CD4-positive, alpha-beta T cell treated with Interferon gamma for 1 hour (primary cell): ENCODE data around the gene PIGU.

Experiments used
- DNase-seq: peaks from one replicate; pipeline ENCODE4 v3.0.0-alpha.2; 2020

Gene PIGU

DNA sequence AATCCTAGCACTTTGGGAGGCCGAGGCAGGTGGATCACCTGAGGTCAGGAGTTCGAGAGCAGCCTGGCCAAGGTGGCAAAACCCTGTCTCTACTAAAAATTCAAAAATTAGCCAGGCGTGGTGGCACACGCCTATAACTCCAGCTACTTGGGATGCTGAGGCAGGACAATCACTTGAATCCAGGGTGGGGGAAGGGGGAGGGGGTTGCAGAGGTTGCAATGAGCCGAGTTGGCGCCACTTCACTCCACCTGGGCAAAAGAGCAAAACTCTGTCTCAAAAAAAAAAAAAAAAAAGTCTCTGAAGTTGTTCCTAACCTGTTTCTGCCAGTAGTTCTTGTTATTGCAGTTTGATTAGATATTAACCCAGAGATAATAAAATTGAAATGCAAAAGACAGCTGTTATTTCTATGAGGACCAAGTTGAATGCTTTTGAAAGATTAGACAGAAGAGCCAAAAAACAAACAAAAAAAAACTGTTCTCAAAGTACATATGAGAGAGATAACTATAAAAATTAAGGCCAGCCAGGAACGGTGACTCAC, 22.6 kb downstream of the PIGU start:
- DNase-seq, result no peak

DNA sequence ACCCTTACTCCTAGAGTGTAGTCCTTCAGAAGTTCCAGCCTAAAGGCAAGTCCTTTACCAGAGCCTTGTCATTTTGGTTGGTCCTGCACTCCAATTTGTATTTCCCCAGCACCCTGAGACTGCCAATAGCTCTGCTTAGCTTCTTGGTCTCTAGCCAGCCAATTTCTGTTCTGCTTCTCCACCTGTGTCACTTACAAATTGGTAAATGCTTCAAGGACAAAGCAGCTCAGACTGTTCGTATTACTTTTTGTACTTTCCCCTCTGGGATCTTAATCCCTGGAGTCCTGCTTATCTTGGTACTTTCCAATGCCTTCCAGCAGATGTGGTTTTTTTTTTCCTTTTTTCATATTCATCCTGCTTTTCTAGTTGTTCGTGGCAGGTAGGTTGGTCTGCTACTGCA, 25.7 kb downstream of the PIGU start:
- no peak for DNase-seq

DNA sequence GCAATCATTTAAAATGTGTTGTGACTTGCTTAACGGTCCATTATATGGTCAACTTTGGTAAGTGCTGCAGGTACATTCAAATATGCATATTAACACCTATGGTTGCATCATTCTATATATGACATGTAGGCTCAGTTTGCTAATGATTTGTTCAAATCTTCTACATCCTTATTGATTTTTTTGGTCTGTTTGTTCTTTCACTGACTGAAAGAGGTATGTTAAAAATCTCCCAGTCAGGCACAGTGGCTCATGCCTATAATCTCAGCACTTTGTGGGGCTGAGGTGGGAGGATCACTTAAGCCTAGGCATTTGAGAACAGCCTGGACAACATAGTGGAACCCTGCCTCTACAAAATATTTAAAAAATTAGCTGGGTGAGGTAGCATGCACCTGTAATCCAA, 29.2 kb downstream of the PIGU start:
- no peak for DNase-seq

DNA sequence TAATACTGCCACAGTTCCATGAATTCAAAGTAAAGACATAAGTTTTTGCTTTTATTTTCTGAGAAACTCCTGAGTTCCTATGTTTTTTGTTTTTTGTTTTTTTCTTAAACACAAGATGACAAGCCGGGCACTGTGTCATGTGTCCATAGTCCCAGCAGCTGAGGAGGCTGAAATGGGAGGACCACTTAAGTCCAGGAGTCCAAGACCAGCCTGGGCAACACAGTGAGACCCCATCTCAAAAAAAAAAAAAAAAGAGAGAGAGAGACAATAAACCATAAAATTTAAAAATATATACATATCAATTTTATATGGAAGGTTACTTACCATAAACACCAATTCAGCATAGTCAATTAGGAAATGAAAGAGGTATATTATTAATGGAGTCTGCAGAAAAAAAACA, 31.9 kb downstream of the PIGU start:
- no peak for DNase-seq

- no peak for DNase-seq
Observed at GRCh38 chr20:34644345-34644744, 32.5 kb downstream of the PIGU start.

GRCh38 chr20:34643928-34644327, 33.0 kb downstream of the PIGU start:
- DNase-seq, result no peak

DNA sequence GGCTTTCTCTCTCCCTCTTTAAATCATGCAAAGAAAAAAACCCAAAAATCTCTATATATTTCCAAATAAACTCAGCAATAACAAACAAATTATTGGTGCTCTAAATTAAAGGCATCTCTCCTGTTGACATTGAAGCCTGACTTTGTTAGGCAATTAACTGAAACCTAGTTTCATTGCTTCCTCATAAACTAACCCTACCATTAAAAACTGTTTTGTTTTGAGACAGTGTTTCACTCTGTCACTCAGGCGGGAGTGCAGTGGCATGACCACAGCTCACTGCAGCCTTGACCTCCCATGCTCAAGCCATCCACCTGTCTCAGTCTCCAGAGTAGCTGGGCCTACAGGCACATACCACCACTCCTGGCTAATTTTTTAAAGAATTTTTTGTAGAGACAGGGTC, 34.9 kb downstream of the PIGU start:
- no peak for DNase-seq

DNA sequence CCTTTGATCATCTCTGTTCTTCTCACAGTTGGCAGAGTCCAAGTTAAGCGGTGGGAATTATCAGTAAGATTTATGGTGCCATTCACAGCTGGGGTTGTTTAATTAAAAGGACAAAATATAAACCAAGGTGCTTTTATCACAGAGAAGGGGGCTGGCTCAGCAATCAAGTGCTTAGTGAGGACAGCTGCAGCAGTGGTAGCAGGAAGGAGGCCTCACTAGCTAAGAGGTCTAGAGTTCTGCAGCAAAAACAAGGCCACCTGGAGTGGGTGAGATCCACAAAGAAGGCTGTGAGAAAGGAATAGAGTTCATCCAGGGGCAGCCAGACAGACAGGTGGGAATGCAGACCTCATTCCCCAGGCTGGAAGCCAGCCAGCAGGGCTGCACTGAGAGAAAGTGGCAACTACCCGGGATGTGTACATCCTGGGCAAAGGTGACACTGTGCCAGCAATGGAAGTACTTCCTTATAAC, 37.1 kb downstream of the PIGU start:
- no peak for DNase-seq

DNA sequence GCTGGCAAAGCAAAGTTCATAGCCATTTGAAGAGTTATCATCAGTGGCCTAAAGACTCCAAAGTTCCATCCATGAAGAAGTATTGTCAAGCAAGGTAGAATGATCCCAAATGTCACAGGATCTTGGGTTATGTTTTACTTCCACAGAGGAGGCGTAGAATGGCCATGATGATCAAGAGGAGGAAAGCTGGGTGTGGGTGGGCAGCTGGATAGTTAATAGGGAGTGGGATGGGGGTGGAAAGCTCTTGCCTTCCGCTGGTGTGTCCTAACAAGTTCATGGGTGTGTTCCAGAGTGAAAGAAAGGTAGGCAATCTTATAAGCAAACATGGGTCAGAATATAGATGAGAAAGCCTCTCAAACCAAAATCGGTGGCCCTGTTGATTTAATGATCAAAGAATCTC, 38.4 kb downstream of the PIGU start:
- DNase-seq, result no peak

GRCh38 chr20:34638039-34638292, 38.9 kb downstream of the PIGU start:
- DNase-seq, result no peak

- no peak for DNase-seq
Observed at GRCh38 chr20:34637245-34638038, 39.5 kb downstream of the PIGU start.

DNA sequence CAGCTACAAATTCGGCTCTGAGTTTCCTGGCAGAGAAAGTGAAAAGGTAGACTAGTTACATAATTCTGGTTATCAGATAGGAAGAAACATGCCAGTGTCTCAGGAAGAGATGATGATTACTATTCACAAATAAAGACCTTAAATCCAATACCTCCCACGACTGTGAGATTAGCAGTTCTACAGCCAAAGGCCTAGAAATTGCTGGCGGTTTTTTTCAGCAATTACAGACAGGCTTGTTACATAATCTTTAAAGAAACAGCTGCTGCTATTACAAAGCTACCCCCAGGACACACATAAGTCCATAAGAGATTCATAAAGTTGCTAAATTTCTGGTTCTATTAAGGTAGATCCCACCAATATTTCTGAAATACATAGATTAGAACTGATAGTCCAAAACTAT, 40.2 kb downstream of the PIGU start:
- DNase-seq, result no peak

DNA sequence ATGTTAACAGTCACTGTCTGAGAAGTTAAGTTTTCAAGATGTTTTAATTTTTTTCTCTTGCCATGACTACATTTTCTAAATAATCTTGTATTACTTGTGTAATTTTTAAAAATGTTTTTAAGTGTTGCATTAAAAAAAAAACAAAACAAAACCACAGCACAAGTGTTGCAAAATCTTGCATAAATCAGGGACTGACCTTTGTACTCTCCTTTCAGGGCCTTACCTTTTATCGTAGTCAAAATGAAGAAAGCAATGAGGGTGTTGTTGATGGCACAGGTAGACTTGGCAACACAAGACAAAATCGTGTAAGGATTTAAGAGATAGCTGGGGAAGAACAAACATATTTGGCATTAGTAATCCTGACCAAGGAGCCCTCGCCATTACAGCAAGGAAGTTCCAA, 42.5 kb downstream of the PIGU start:
- DNase-seq, result no peak

DNA sequence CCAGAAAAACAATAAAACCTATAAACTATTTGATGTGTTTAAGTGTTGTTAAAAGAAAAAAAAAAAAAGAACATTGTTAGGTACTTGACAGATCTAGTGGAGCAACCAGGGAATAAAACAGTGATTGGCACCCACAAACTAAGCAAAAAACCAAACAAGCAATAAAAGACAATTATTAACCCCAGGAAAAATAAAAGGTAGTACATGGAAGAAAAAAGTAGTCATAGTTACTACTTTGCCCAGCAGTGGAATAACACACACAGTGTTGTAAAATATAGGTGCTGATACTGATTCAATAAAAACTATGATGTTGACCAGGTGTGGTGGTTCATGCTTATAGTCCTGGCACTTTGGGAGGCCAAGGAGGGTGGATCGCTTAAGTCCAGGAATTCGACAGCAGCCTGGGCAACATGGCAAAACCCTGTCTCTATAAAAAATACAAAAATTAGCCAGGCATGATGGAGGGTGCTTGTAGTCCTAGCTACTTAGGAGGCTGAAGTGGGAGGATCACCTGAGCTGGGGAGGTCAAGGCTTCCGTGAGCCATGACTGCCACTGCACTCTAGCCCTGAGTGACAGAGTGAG, 43.9 kb downstream of the PIGU start:
- no peak for DNase-seq

DNA sequence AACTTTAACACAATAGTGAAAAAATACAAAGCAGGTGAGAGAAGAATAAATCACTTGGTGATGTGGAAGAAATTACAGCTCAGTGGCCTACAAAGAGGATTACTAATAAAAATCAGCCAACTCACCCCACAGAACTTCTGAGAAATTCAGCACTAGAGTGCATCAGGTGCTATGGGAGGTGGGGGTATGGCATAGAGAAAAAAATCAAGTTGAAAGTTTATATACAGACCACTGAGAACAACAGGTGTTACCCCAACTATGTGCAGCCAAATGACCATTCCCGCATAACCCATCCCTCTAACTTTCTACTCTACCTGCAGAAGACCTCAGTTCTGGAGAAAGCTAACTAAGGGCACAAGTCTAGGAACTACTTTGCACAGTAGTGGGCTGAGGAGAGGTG, 47.0 kb downstream of the PIGU start:
- no peak for DNase-seq

GRCh38 chr20:34629342-34629741, 47.5 kb downstream of the PIGU start:
- DNase-seq, result no peak

GRCh38 chr20:34628026-34628425, 48.9 kb downstream of the PIGU start:
- no peak for DNase-seq

GRCh38 chr20:34627458-34627857, 49.4 kb downstream of the PIGU start:
- DNase-seq, result no peak

DNA sequence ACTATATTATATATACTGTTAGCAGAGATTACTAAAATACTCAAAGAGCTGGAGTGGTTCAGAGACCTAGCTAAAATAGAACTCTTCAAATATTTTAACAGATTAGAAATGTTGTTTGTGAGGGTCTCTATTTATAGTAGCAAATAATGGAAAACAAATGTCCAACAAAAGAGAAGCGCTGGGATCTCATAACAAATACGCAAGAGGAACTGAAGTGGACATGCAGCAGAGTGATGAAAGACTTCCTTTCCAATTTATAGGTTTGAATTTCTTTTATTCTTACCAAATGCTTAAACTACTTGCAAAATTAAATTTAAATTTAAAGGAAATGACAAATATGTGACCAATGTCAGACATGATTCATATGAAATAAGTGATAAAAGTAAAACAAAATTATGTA, 49.9 kb downstream of the PIGU start:
- DNase-seq, result no peak

DNA sequence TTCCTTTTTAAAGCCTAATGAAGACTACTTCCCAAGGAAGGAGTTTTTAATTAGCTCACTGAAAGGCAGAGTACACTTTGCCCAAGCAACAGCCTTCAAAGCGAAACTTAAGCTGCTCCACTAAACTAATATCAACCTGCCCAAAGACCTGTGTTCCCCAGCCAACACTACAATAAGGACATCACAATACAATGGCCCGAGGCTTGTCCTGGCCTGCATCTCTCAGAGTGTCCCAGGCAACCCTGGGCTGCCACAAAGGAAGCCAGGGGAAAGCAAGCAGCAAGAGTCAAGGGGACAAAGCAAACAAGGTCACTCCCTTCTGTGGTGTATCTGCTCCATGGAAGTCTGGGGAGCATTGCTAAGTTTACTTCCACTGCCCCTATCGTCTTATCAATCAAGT, 52.3 kb downstream of the PIGU start:
- DNase-seq, result no peak

DNA sequence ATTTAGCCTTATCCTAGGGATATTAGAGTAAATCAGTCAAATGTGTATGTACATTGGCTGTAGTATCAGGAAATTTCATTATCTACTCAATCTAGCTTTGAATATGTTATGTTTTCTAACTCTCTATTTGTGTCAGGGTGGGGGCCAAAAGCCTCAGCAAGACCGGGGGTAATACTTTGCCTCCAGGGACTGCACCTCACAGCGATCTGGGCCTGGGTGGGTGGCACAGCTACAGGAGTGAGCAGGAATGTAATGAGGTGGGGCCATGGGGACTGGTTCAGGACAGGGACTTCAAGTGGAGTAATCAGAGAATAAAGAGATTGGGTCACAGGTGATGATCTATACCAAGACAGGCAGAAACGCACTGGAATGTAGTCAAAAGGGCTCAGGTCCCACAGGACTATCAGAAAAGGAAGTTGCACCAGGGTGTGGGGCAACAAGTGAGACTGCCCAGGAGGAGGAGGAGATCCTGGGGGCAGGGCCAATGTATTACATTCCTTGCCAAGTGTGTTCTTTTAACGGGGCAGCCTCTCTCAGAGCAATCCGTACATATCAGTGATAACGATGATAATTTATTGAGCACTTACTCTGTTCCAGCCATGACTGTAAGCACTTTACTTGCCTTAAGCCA, 54.0 kb downstream of the PIGU start:
- peak; percentile 5 for DNase-seq

GRCh38 chr20:34621383-34622367, 55.2 kb downstream of the PIGU start:
- DNase-seq, result no peak

DNA sequence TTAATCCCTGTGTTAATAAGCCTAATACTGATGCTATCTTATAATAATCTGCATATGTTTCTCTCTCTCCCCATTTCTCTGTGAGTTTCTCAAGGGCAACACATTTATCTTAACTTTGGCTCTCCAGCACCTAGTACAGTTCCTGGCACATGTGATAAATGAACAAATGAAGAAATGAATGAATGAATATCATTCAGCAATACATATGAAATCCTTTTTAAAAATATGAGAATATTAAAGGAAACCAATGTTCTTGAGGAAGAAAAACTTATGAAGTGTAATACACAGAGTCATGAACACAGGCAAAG, 55.9 kb downstream of the PIGU start:
- no peak for DNase-seq
